MG63 (cell line): ENCODE measurements around the gene KRTAP3-2. TPM values are rescaled to one million over a fixed set of nuclear protein-coding genes. Genes with fewer than 3 reads are reported as not detected.

ENCODE experiments used
- DNase-seq: peaks from one replicate; pipeline ENCODE4 v3.0.0-alpha.2; 2020
- H3K27me3 ChIP-seq: fragments of 250-450 bp; sonication (Bioruptor Pico); 2 replicates; pipeline ENCODE4 v1.5.1; 2020; ENCODE audit warnings: mild to moderate bottlenecking, moderate library complexity
- H3K36me3 ChIP-seq: fragments of 250-450 bp; sonication (Bioruptor Pico); 2 replicates; pipeline ENCODE4 v1.5.1; 2020; ENCODE audit warnings: mild to moderate bottlenecking, moderate library complexity
- H3K4me3 ChIP-seq: fragments of 250-450 bp; sonication (Bioruptor Pico); 2 replicates; pipeline ENCODE4 v1.5.1; 2020; ENCODE audit warnings: mild to moderate bottlenecking, moderate library complexity
- H3K9me3 ChIP-seq: fragments of 250-450 bp; sonication (Bioruptor Pico); 2 replicates; pipeline ENCODE4 v1.5.1; 2020; ENCODE audit warnings: mild to moderate bottlenecking, moderate library complexity
- total RNA-seq: library from RNA; depleted of rRNA; stranded (reverse); fragments of >200 nt; shearing (Covaris generic); gene quantifications from 2 replicates; pipeline ENCODE4 v1.2.3, GENCODE V29; 2014; ENCODE audit warnings: low replicate concordance; rRNA removed

KRTAP3-2 gene
- total RNA-seq, 1 experiment from 2014 or later = not detected

- no peaks in the 10 kb centered on the region for H3K27me3 ChIP-seq
- H3K9me3 ChIP-seq = no peaks in the 10 kb centered on the region
- H3K36me3 ChIP-seq = no peaks in the 10 kb centered on the region
- peak; percentile 76 for DNase-seq
- no peak overlapping the region for H3K4me3 ChIP-seq
These were observed 45.8 kb downstream of the KRTAP3-2 start for GRCh38 chr17:40953881-40954280.

- peak; percentile 71 for DNase-seq
- H3K36me3 ChIP-seq = no peaks in the 10 kb centered on the region
These were observed 47.0 kb downstream of the KRTAP3-2 start for GRCh38 chr17:40952661-40953060.

GRCh38 chr17:40952154-40952553 lies 47.6 kb downstream of the KRTAP3-2 start:
- H3K27me3 ChIP-seq = no peaks in the 10 kb centered on the region
- no peaks in the 10 kb centered on the region for H3K36me3 ChIP-seq
- H3K4me3 ChIP-seq = no peak overlapping the region
- no peak for DNase-seq
- H3K9me3 ChIP-seq = no peaks in the 10 kb centered on the region

More at GRCh38 chr17:40952661-40953060, 47.0 kb downstream of the KRTAP3-2 start:
- Histone ChIP-seq H3K27me3 (no peaks in the 10 kb centered on the region), H3K9me3 (no peaks in the 10 kb centered on the region), H3K4me3 (no peak overlapping the region)

GRCh38 chr17:40951011-40951622 lies 48.6 kb downstream of the KRTAP3-2 start:
- Histone ChIP-seq H3K27me3 (no peaks in the 10 kb centered on the region), H3K4me3 (no peak overlapping the region), H3K36me3 (no peaks in the 10 kb centered on the region), H3K9me3 (no peaks in the 10 kb centered on the region)
- DNase-seq = no peak

GRCh38 chr17:40950176-40950575 lies 49.5 kb downstream of the KRTAP3-2 start:
- H3K9me3 ChIP-seq = no peaks in the 10 kb centered on the region
- H3K4me3 ChIP-seq = no peak overlapping the region
- no peaks in the 10 kb centered on the region for H3K36me3 ChIP-seq
- no peak for DNase-seq
- H3K27me3 ChIP-seq = no peaks in the 10 kb centered on the region

- no peaks in the 10 kb centered on the region for H3K27me3 ChIP-seq
- no peaks in the 10 kb centered on the region for H3K36me3 ChIP-seq
- no peak overlapping the region for H3K4me3 ChIP-seq
- no peak for DNase-seq
- no peaks in the 10 kb centered on the region for H3K9me3 ChIP-seq
These were observed 50.3 kb downstream of the KRTAP3-2 start for GRCh38 chr17:40949418-40949817.

Other genes with a start within 250 kb of the KRTAP3-2 start
- not detected in 2 replicates for gene KRT25, start 244.6 kb downstream of the KRTAP3-2 start, total RNA-seq
- gene KRT26, start 227.7 kb downstream of the KRTAP3-2 start, total RNA-seq = not detected in 2 replicates
- not detected in 2 replicates for gene KRT27, start 217.4 kb downstream of the KRTAP3-2 start, total RNA-seq
- gene KRT28, start 199.9 kb downstream of the KRTAP3-2 start, total RNA-seq = not detected in 2 replicates
- 48.4 and 70.6 TPM in 2 replicates for gene KRT10, start 177.3 kb downstream of the KRTAP3-2 start, total RNA-seq
- gene KRT12, start 132.7 kb downstream of the KRTAP3-2 start, total RNA-seq = not detected in 2 replicates
- gene KRT20, start 114.7 kb downstream of the KRTAP3-2 start, total RNA-seq = not detected in 2 replicates
- gene KRT23, start 62.3 kb downstream of the KRTAP3-2 start, total RNA-seq = 0.07 TPM in 1 of 2 replicates, not detected in the other
- not detected in 2 replicates for gene KRT39, start 33.0 kb downstream of the KRTAP3-2 start, total RNA-seq
- not detected in 2 replicates for gene KRT40, start 15.6 kb downstream of the KRTAP3-2 start, total RNA-seq
- not detected in 2 replicates for gene KRTAP3-3, start 5.7 kb downstream of the KRTAP3-2 start, total RNA-seq
- not detected in 2 replicates for gene KRTAP3-1, start 9.2 kb upstream of the KRTAP3-2 start, total RNA-seq
- gene KRTAP1-5, start 27.3 kb upstream of the KRTAP3-2 start, total RNA-seq = 1.2 and 3.2 TPM in 2 replicates
- not detected in 2 replicates for gene KRTAP1-4, start 30.3 kb upstream of the KRTAP3-2 start, total RNA-seq
- not detected in 2 replicates for gene KRTAP1-3, start 35.0 kb upstream of the KRTAP3-2 start, total RNA-seq
- gene KRTAP1-1, start 41.5 kb upstream of the KRTAP3-2 start, total RNA-seq = 0.33 TPM in 1 of 2 replicates, not detected in the other
- not detected in 2 replicates for gene KRTAP2-1, start 47.4 kb upstream of the KRTAP3-2 start, total RNA-seq
- not detected in 2 replicates for gene KRTAP2-2, start 55.3 kb upstream of the KRTAP3-2 start, total RNA-seq
- 0.33 TPM in 1 of 2 replicates, not detected in the other for gene KRTAP2-3, start 60.2 kb upstream of the KRTAP3-2 start, total RNA-seq
- not detected in 2 replicates for gene KRTAP2-4, start 66.0 kb upstream of the KRTAP3-2 start, total RNA-seq
- not detected in 2 replicates for gene KRTAP4-7, start 84.2 kb upstream of the KRTAP3-2 start, total RNA-seq
- gene KRTAP4-8, start 98.2 kb upstream of the KRTAP3-2 start, total RNA-seq = not detected in 2 replicates
- gene KRTAP4-16, start 102.3 kb upstream of the KRTAP3-2 start, total RNA-seq = not detected in 2 replicates
- gene KRTAP4-9, start 105.5 kb upstream of the KRTAP3-2 start, total RNA-seq = not detected in 2 replicates
- not detected in 2 replicates for gene KRTAP4-11, start 118.5 kb upstream of the KRTAP3-2 start, total RNA-seq
- not detected in 2 replicates for gene KRTAP4-12, start 124.3 kb upstream of the KRTAP3-2 start, total RNA-seq
- gene KRTAP4-6, start 140.6 kb upstream of the KRTAP3-2 start, total RNA-seq = not detected in 2 replicates
- not detected in 2 replicates for gene KRTAP4-5, start 149.9 kb upstream of the KRTAP3-2 start, total RNA-seq
- gene KRTAP4-4, start 160.8 kb upstream of the KRTAP3-2 start, total RNA-seq = not detected in 2 replicates
- not detected in 2 replicates for gene KRTAP4-3, start 168.3 kb upstream of the KRTAP3-2 start, total RNA-seq
- not detected in 2 replicates for gene KRTAP4-2, start 178.3 kb upstream of the KRTAP3-2 start, total RNA-seq
- not detected in 2 replicates for gene KRTAP4-1, start 185.0 kb upstream of the KRTAP3-2 start, total RNA-seq
- gene KRTAP9-1, start 190.0 kb upstream of the KRTAP3-2 start, total RNA-seq = not detected in 2 replicates
- gene KRTAP9-2, start 226.7 kb upstream of the KRTAP3-2 start, total RNA-seq = not detected in 2 replicates
- gene KRTAP9-3, start 232.5 kb upstream of the KRTAP3-2 start, total RNA-seq = not detected in 2 replicates
- gene KRTAP9-8, start 238.1 kb upstream of the KRTAP3-2 start, total RNA-seq = not detected in 2 replicates
- not detected in 2 replicates for gene KRTAP9-4, start 249.8 kb upstream of the KRTAP3-2 start, total RNA-seq